Mammary epithelial cell (primary cell): ENCODE data around the gene PDCD10.

Source experiments
- CTCF ChIP-seq, 2 donors: IDR thresholded peaks in 1 of 2; conservative IDR thresholded peaks in 1 of 2; 2 replicates each; pipeline ENCODE4 v1.5.1; 2011 to 2012; ENCODE audit warnings: inconsistent platforms in 2 of 2, low read length in 2 of 2, mild to moderate bottlenecking in 2 of 2, control low read depth in 1 of 2, low read depth in 1 of 2; ENCODE audit not compliant: insufficient read depth in 1 of 2; ENCODE audit errors: extremely low read depth in 1 of 2
- EZH2 ChIP-seq: IDR thresholded peaks from 2 replicates; pipeline ENCODE4 v1.6.1; 2012; ENCODE audit warnings: low read length, inconsistent platforms, borderline replicate concordance

- TF ChIP-seq CTCF (conservative IDR thresholded peaks at IDR 0.05 in 1 of 2, IDR thresholded peaks at IDR 0.05 in 1 of 2; ENCODE audit: extremely low read depth in 1 of 2, insufficient read depth in 1 of 2, low read depth in 1 of 2, low read length in 2 of 2) (no peak), EZH2 (no peak)
Observed at GRCh38 chr3:167691366-167691765, 43.3 kb downstream of the PDCD10 start.
